Prostate gland (tissue), 2 donors: Measurements from ENCODE around the gene RAI14. TPM values are rescaled to one million over a fixed set of nuclear protein-coding genes. Genes with fewer than 3 reads are reported as not detected.

ENCODE experiments used
- DNase-seq: peaks from one replicate; pipeline ENCODE4 v3.0.0-alpha.2; 2019; ENCODE audit warnings: low spot score
- H3K27ac ChIP-seq, 2 donors: fragments of 200-600 bp; sonication (generic); 2 replicates each; pipeline ENCODE4 v1.5.1; 2017 to 2019
- H3K27me3 ChIP-seq: fragments of 200-600 bp; sonication (generic); replicated peaks from 2 replicates; pipeline ENCODE4 v1.5.1; 2019; ENCODE audit not compliant: insufficient read depth
- H3K36me3 ChIP-seq, 2 donors: fragments of 200-600 bp; sonication (generic); 1 replicate in 1 of 2; 2 replicates in 1 of 2; pipeline versions ENCODE4 v1.5.1 to v1.8.1; 2017 to 2019
- H3K4me1 ChIP-seq: fragments of 200-600 bp; sonication (generic); replicated peaks from 2 replicates; pipeline ENCODE4 v1.5.1; 2019
- H3K4me3 ChIP-seq, 2 donors: fragments of 200-600 bp; sonication (generic); 2 replicates each; pipeline ENCODE4 v1.5.1; 2017 to 2019
- H3K9me3 ChIP-seq: fragments of 200-600 bp; sonication (generic); 2 replicates; pipeline ENCODE4 v1.5.1; 2017
- POLR2A ChIP-seq: fragments of 450-650 bp; IDR thresholded peaks from one replicate; pipeline ENCODE4 v1.6.1; 2016; ENCODE audit warnings: antibody characterized with exemption, mild to moderate bottlenecking
- POLR2AphosphoS5 ChIP-seq: sonication (generic); formaldehyde crosslinking; IDR thresholded peaks from one replicate; pipeline ENCODE4 v1.6.1; 2017; ENCODE audit warnings: antibody characterized with exemption
- WGBS: methylation state at CpG from one replicate; pipeline ENCODE4 v1.1.5; 2018; 5-methylcytosine and 5-hydroxymethylcytosine counted together
- intact Hi-C: fragments of 100-400 bp; cut with DNase I; formaldehyde crosslinking; loops from one replicate; pipeline ENCODE4 v1.14.2; 2022
- total RNA-seq, 2 donors: library from RNA; depleted of rRNA; stranded (reverse); fragments of >200 nt; gene quantifications; one replicate each; pipeline ENCODE4 v1.1.0, GENCODE V29; 2016
- TF ChIP-seq, protein P1 (sequence below), 4 experiments: fragments of 200-600 bp in 2 of 4; fragments of 450-650 bp in 2 of 4; sonication (generic) in 2 of 4; IDR thresholded peaks; 1 replicate in 3 of 4; 2 replicates in 1 of 4; pipeline ENCODE4 v1.5.1; 2016 to 2019; ENCODE audit warnings: antibody characterized with exemption in 4 of 4, mild to moderate bottlenecking in 2 of 4, moderate library complexity in 2 of 4

RAI14 gene
- total RNA-seq, 2 donors from 2014 or later: 9.6 to 23.7 TPM

DNA sequence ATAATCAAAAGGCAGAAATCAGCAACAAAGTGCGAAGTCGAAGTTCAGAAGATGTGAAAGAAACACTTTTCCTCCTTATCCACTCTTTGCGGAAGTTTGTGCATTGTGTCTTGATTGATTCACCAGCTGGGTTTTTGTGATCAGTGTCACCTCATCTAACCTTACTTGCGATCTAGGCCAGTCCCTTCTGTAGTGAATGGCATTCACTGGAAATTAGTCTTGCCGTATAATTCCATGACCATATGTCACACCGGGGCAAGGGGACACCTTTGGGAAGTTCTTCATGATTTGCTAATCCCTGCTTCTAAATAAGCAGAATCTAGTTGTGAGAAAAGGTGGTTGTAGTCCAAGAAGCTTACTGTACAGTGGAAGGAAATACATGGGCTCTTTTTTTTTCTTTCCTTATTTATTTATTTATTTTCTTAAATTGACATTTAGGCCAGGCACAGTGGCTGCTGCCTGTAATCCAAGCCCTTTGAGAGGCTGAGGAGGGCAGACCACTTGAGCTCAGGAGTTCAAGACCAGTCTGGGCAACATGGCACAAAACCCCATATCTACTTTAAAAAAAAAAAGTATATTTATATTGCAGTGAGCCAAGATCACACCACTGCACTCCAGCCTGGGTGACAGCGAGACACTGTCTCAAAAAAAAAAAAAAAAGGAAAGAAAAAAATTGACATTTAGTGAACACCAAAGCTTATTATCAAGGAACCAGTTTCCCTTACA, 7.8 kb downstream of the RAI14 start:
- TF ChIP-seq POLR2A: no peak
- DNase-seq: no peak
- 88% methylated on average over 7 of the region's 7 CpGs for WGBS
- Histone ChIP-seq H3K27me3 (no peaks in the 10 kb centered on the region), H3K9me3 (no peaks in the 10 kb centered on the region), H3K4me1 (no peaks in the 10 kb centered on the region), H3K36me3 (no peaks in the 10 kb centered on the region), H3K4me3 (no peak overlapping the region), H3K27ac (no peak overlapping the region)
- intact Hi-C loops: no loop called here

DNA sequence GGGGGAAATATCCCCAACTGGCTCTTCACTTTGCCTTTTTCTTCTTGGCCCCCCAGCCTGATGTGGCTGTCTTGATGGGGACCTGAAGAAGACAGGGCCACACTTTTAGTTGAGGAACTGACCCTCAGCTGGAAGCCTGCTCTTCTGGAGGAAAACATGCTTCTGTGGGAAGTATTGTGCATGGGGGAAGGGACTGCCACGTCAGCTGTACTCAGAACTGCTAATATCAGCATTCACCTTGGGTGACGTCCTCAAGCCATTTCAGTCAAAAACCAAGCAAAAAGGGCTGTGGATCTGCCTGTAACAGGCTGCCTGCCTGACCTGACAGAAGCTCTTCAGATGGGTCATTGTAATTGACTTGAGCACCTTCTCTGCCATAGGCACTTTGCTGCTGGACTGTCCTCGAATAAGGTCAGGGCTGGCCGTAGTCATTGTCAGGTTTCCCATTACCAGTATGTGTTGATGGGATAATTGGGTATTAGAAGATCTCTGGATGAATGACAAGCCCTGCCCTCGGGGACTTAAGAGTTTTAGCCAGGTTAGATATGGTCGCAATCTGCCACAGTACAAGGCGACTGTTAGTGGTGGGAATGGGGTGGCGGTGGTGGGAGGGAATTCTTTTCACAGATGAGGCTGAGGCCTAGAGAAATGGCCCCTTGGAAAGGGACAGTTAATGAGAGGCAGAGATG, 10.4 kb downstream of the RAI14 start:
- Histone ChIP-seq H3K4me1 (no peaks in the 10 kb centered on the region), H3K4me3 (no peak overlapping the region), H3K9me3 (no peaks in the 10 kb centered on the region), H3K36me3 (no peaks in the 10 kb centered on the region), H3K27me3 (no peaks in the 10 kb centered on the region), H3K27ac (no peak overlapping the region)
- intact Hi-C loops: no loop called here
- TF ChIP-seq, protein P1, sequence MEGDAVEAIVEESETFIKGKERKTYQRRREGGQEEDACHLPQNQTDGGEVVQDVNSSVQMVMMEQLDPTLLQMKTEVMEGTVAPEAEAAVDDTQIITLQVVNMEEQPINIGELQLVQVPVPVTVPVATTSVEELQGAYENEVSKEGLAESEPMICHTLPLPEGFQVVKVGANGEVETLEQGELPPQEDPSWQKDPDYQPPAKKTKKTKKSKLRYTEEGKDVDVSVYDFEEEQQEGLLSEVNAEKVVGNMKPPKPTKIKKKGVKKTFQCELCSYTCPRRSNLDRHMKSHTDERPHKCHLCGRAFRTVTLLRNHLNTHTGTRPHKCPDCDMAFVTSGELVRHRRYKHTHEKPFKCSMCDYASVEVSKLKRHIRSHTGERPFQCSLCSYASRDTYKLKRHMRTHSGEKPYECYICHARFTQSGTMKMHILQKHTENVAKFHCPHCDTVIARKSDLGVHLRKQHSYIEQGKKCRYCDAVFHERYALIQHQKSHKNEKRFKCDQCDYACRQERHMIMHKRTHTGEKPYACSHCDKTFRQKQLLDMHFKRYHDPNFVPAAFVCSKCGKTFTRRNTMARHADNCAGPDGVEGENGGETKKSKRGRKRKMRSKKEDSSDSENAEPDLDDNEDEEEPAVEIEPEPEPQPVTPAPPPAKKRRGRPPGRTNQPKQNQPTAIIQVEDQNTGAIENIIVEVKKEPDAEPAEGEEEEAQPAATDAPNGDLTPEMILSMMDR (IDR thresholded peaks at IDR 0.05): no peak
- TF ChIP-seq POLR2AphosphoS5 (no peak), POLR2A (no peak)
- no peak for DNase-seq
- 92% methylated on average over 8 of the region's 8 CpGs for WGBS

DNA sequence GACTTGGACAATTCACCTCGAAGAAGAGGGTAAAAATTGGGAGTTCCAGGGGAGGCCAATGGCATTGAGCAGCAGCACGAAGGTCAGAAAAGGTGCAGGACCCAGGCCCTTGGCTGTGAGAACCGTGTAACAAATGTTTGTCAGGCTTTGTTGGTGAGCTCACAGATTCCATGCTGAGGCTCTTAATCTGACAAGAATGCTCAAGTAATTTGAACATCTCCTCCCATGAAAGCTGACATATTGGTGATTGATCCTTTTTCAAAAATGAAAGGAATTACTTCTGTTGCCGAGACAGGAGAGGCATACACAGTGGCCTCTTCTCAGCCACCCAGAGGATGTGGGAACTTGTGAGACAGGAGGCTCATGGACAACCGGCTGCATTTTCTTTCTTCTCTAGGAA, 11.6 kb downstream of the RAI14 start:
- Histone ChIP-seq H3K36me3 (no peaks in the 10 kb centered on the region), H3K4me1 (no peaks in the 10 kb centered on the region), H3K27me3 (no peaks in the 10 kb centered on the region), H3K9me3 (no peaks in the 10 kb centered on the region), H3K4me3 (no peak overlapping the region), H3K27ac (no peak overlapping the region)
- TF ChIP-seq POLR2AphosphoS5: no peak
- no peak for TF ChIP-seq POLR2A
- TF ChIP-seq, protein P1 (IDR thresholded peaks at IDR 0.05): no peak
- DNase-seq: no peak
- 95% methylated on average over 5 of the region's 5 CpGs for WGBS
- intact Hi-C loops: no loop called here

DNA sequence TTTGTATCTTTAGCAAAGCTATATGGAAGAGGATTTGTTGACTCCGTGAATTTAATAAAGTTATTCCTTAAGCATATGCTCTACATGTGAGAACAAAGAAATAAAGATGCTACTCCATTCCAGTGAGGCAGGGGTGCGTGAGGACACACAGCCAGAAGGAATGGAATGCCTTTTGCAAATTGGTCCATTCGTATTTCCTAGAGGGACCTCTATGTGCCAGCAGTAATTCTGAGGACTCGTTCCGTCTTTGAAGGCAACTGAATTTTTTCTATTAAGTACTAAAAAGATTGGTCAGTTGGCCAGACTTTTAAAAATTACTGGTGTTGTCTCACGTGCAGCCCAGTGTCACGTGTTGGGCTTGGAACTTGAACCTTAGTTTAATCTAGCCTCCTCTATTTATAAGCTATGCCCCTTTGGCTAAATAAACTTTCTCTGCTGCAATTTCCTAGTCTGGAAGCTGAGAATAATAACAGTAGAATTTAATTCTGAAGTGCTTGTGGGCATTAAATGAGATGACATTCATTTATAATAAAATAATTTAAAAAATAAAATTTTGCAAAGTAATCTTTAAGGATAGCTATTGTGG, 13.9 kb downstream of the RAI14 start:
- TF ChIP-seq, protein P1 (IDR thresholded peaks at IDR 0.05): no peak
- TF ChIP-seq POLR2A (no peak), POLR2AphosphoS5 (no peak)
- Histone ChIP-seq H3K4me3 (no peak overlapping the region), H3K27ac (no peak overlapping the region), H3K27me3 (no peaks in the 10 kb centered on the region), H3K36me3 (no peaks in the 10 kb centered on the region), H3K9me3 (no peaks in the 10 kb centered on the region), H3K4me1 (no peaks in the 10 kb centered on the region)
- WGBS: 55% methylated on average over 7 of the region's 7 CpGs
- no peak for DNase-seq
- intact Hi-C loops: no loop called here

DNA sequence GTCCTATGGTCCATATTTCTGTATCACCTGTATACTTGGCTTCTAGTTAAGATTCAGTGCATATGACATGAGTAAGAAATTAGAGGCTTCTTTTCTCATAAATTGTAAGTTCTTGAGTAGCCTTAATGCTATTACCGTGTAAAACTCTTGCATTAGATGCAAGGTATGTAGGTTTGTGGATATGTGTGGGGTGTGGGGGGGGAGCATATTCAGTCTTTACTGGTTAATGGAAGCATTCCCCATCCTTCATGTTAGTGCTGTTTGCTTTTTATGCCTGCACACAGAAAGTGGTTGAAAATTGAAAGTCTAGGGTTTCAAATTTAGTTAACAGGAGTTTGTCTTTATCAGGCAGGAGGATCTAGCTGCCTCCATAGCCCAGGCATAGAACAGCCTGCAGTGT, 16.1 kb downstream of the RAI14 start:
- Histone ChIP-seq H3K36me3 (no peaks in the 10 kb centered on the region), H3K9me3 (no peaks in the 10 kb centered on the region), H3K4me3 (no peak overlapping the region), H3K27ac (no peak overlapping the region), H3K4me1 (no peaks in the 10 kb centered on the region), H3K27me3 (no peaks in the 10 kb centered on the region)
- DNase-seq: no peak
- WGBS: 94% methylated on average over 1 of the region's 1 CpG
- intact Hi-C loops: no loop called here
- TF ChIP-seq, protein P1 (IDR thresholded peaks at IDR 0.05): no peak
- no peak for TF ChIP-seq POLR2A
- TF ChIP-seq POLR2AphosphoS5: no peak
